Stomach smooth muscle (tissue), 2 donors: Measurements from ENCODE around the gene SGTA.

Source experiments
- H3K27ac ChIP-seq: one replicate; pipeline ENCODE4 v1.7.0; 2013; ENCODE audit warnings: mild to moderate bottlenecking, low read length, inconsistent platforms
- H3K27me3 ChIP-seq, 2 donors: one replicate each; pipeline ENCODE4 v1.7.0; 2013; ENCODE audit warnings: low read length in 2 of 2; ENCODE audit not compliant: insufficient read depth in 2 of 2, control insufficient read depth in 1 of 2
- H3K36me3 ChIP-seq, 2 donors: one replicate each; pipeline ENCODE4 v1.7.0; 2013; ENCODE audit warnings: low read length in 2 of 2; ENCODE audit not compliant: control insufficient read depth in 2 of 2, insufficient read depth in 2 of 2
- H3K4me1 ChIP-seq: one replicate; pipeline ENCODE4 v1.7.0; 2013; ENCODE audit warnings: low read length; ENCODE audit not compliant: control insufficient read depth, insufficient read depth
- H3K4me3 ChIP-seq, 2 donors: one replicate each; pipeline ENCODE4 v1.7.0; 2013; ENCODE audit warnings: low read length in 2 of 2
- H3K9ac ChIP-seq, 2 donors: one replicate each; pipeline ENCODE4 v1.7.0; 2013; ENCODE audit warnings: low read length in 2 of 2, mild to moderate bottlenecking in 1 of 2
- H3K9me3 ChIP-seq, 2 donors: one replicate each; pipeline ENCODE4 v1.7.0; 2013; ENCODE audit warnings: low read length in 2 of 2; ENCODE audit not compliant: control insufficient read depth in 2 of 2
- donor health status: healthy.
- donor health status: Pancreatic carcinoma.

SGTA gene

GRCh38 chr19:2767688-2768087 is 15.4 kb downstream of the SGTA start:
- no peaks in the 10 kb centered on the region for H3K27me3 ChIP-seq
- no peaks in the 10 kb centered on the region for H3K9me3 ChIP-seq
- no peak overlapping the region for H3K27ac ChIP-seq
- peaks cover 28 to 44% of the 10 kb centered on the region in 2 donors for H3K36me3 ChIP-seq
- no peak overlapping the region for H3K9ac ChIP-seq
- H3K4me1 ChIP-seq, result peaks cover 25% of the 10 kb centered on the region
- H3K4me3 ChIP-seq, result no peak overlapping the region

- Histone ChIP-seq H3K9ac (no peak overlapping the region), H3K27ac (no peak overlapping the region), H3K27me3 (no peaks in the 10 kb centered on the region), H3K36me3 (peaks cover 38 to 49% of the 10 kb centered on the region in 2 donors), H3K9me3 (no peaks in the 10 kb centered on the region), H3K4me1 (peaks cover 21% of the 10 kb centered on the region), H3K4me3 (no peak overlapping the region)
Measured at GRCh38 chr19:2766594-2767372, 16.3 kb downstream of the SGTA start.

- no peaks in the 10 kb centered on the region for H3K27me3 ChIP-seq
- no peak overlapping the region for H3K9ac ChIP-seq
- H3K36me3 ChIP-seq, result peaks cover 41 to 55% of the 10 kb centered on the region in 2 donors
- H3K4me3 ChIP-seq, result no peak overlapping the region
- no peak overlapping the region for H3K27ac ChIP-seq
- no peaks in the 10 kb centered on the region for H3K9me3 ChIP-seq
- peaks cover 12% of the 10 kb centered on the region for H3K4me1 ChIP-seq
Measured at GRCh38 chr19:2765376-2765775, 17.7 kb downstream of the SGTA start.

- Histone ChIP-seq H3K27me3 (no peaks in the 10 kb centered on the region), H3K9ac (no peak overlapping the region), H3K36me3 (peaks cover 42 to 55% of the 10 kb centered on the region in 2 donors), H3K9me3 (no peaks in the 10 kb centered on the region), H3K4me1 (peaks cover 7% of the 10 kb centered on the region), H3K27ac (no peak overlapping the region), H3K4me3 (no peak overlapping the region)
Measured at GRCh38 chr19:2764945-2765344, 18.1 kb downstream of the SGTA start.

GRCh38 chr19:2763687-2764086 is 19.4 kb downstream of the SGTA start:
- Histone ChIP-seq H3K4me1 (peaks cover 2% of the 10 kb centered on the region), H3K27ac (no peak overlapping the region), H3K9ac (no peak overlapping the region), H3K27me3 (no peaks in the 10 kb centered on the region), H3K9me3 (no peaks in the 10 kb centered on the region), H3K4me3 (no peak overlapping the region), H3K36me3 (peaks cover 49 to 58% of the 10 kb centered on the region in 2 donors)

GRCh38 chr19:2762783-2763496 is 20.1 kb downstream of the SGTA start:
- no peaks in the 10 kb centered on the region for H3K27me3 ChIP-seq
- H3K36me3 ChIP-seq, result peaks cover 51 to 55% of the 10 kb centered on the region in 2 donors

GRCh38 chr19:2761876-2762782 is 20.9 kb downstream of the SGTA start:
- Histone ChIP-seq H3K9ac (no peak overlapping the region), H3K9me3 (no peaks in the 10 kb centered on the region), H3K27me3 (no peaks in the 10 kb centered on the region), H3K36me3 (peaks cover 50 to 51% of the 10 kb centered on the region in 2 donors), H3K27ac (no peak overlapping the region), H3K4me3 (no peak overlapping the region), H3K4me1 (no peaks in the 10 kb centered on the region)

More at GRCh38 chr19:2762783-2763496, 20.1 kb downstream of the SGTA start:
- Histone ChIP-seq H3K4me3 (no peak overlapping the region), H3K4me1 (no peaks in the 10 kb centered on the region), H3K9ac (no peak overlapping the region), H3K9me3 (no peaks in the 10 kb centered on the region), H3K27ac (no peak overlapping the region)

GRCh38 chr19:2761309-2761677 is 21.8 kb downstream of the SGTA start:
- H3K36me3 ChIP-seq, result peaks cover 46 to 47% of the 10 kb centered on the region in 2 donors
- H3K27me3 ChIP-seq, result no peaks in the 10 kb centered on the region
- H3K27ac ChIP-seq, result no peak overlapping the region
- H3K4me3 ChIP-seq, result no peak overlapping the region
- no peaks in the 10 kb centered on the region for H3K9me3 ChIP-seq
- H3K9ac ChIP-seq, result no peak overlapping the region
- no peaks in the 10 kb centered on the region for H3K4me1 ChIP-seq

GRCh38 chr19:2759965-2760364 is 23.1 kb downstream of the SGTA start:
- H3K27me3 ChIP-seq, result no peaks in the 10 kb centered on the region

GRCh38 chr19:2759362-2759761 is 23.7 kb downstream of the SGTA start:
- no peak overlapping the region for H3K9ac ChIP-seq
- H3K27me3 ChIP-seq, result no peaks in the 10 kb centered on the region
- no peak overlapping the region for H3K4me3 ChIP-seq
- H3K36me3 ChIP-seq, result peaks cover 35 to 46% of the 10 kb centered on the region in 2 donors
- H3K9me3 ChIP-seq, result no peaks in the 10 kb centered on the region
- H3K4me1 ChIP-seq, result no peaks in the 10 kb centered on the region
- H3K27ac ChIP-seq, result no peak overlapping the region

More at GRCh38 chr19:2759965-2760364, 23.1 kb downstream of the SGTA start:
- Histone ChIP-seq H3K27ac (no peak overlapping the region), H3K9ac (no peak overlapping the region), H3K4me1 (no peaks in the 10 kb centered on the region), H3K4me3 (no peak overlapping the region), H3K9me3 (no peaks in the 10 kb centered on the region), H3K36me3 (peaks cover 40 to 46% of the 10 kb centered on the region in 2 donors)
